Measurements from ENCODE around the gene CNTROB. TPM values are rescaled to one million over a fixed set of nuclear protein-coding genes. Genes with fewer than 3 reads are reported as not detected.

CNTROB gene
- total RNA-seq, 4 donors from 2014 or later, result 7.1 to 58.5 (median 26.1) TPM

DNA sequence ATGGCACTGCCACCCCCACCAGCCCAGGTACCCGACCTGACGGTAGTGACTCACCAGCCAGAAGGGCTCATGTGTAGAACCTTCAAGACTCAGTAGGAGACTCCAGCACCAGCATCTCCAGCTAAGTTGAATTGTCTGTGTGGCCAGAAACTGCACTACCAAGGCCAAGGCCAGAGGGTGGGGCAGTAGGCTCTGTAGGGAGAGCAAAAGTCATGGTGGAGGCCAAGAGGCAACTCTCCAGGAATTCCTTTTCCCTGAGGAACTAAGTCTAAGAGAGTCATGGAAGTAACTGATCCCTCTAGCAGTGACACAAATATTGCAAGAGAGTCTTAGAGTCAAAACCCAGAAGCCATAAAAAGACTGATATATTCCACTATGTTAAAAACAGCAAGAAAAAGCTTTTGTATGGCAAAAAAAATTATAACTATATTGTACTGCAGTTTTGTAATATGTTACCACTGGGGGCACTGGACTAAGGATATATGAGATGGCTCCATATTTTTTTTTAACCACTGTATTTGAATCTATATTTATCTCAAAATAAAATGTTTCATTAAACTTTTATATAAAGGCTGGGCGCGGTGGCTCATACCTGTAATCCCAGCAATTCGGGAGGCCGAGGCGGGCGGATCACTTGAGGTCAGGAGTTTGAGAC is 40.3 kb downstream of the CNTROB start:
- DNase-seq, result no peak
- no peaks in the 10 kb centered on the region for H3K4me1 ChIP-seq
- H3K27me3 ChIP-seq, result no peaks in the 10 kb centered on the region
- H3K36me3 ChIP-seq, result no peaks in the 10 kb centered on the region
- no peak for TF ChIP-seq CTCF (IDR thresholded peaks at IDR 0.05)
- TF ChIP-seq POLR2A (IDR thresholded peaks at IDR 0.05), result no peak
- no peak overlapping the region for H3K4me3 ChIP-seq
- H3K27ac ChIP-seq, result no peak overlapping the region
- intact Hi-C loops (cut with DNase I; ENCODE audit: low total_unique reads), result no loop called here
- H3K9me3 ChIP-seq, result no peaks in the 10 kb centered on the region

DNA sequence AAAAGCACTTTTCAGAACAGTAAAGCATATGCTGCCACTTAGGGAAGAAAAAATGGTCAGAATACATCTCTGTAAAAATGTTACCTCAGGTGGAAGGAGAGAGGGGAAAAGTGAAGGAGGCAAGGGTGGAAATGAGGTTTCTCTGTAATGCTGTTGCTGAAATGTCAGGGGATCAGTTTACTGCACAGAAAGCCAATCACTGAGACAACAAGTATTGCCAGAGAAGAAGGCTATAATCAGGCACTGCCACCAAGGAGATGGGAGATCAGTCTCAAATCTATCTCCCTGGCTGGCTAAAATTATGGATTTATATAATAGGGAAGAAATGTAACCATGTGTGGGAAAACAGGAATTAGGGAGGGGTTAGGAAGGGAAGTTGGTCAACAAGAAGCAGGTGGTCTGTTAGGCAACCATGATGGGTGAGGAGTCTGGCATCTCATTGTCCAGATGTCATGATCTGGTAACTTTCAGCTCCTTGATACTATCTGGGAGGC is 42.7 kb downstream of the CNTROB start:
- TF ChIP-seq CTCF (IDR thresholded peaks at IDR 0.05), result no peak
- TF ChIP-seq POLR2A (IDR thresholded peaks at IDR 0.05), result no peak
- Histone ChIP-seq H3K4me1 (no peaks in the 10 kb centered on the region), H3K36me3 (no peaks in the 10 kb centered on the region), H3K27me3 (no peaks in the 10 kb centered on the region), H3K27ac (no peak overlapping the region), H3K9me3 (no peaks in the 10 kb centered on the region), H3K4me3 (no peak overlapping the region)
- intact Hi-C loops (cut with DNase I; ENCODE audit: low total_unique reads), result no loop called here
- no peak for DNase-seq

DNA sequence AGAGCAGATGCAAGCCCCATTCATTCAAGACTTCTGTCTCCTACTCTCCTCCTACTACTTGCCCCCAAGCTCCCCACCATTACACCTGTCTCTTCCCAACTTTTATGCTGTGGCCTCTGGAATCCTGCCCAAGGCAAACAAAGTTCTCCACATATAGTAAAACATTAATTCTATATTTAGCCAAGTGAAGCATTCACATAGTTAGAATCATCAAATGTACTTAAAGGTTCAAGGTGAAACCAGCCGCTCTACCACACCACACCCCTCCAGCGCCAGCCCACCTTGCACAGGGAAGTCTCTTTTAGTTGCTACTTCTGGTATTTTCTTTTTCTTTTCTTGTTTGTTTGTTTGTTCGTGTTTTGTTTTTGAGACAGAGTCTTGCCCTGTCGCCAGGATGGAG is 45.0 kb downstream of the CNTROB start:
- intact Hi-C loops (cut with DNase I; ENCODE audit: low total_unique reads), result no loop called here
- Histone ChIP-seq H3K4me1 (no peaks in the 10 kb centered on the region), H3K4me3 (no peak overlapping the region), H3K27ac (no peak overlapping the region), H3K27me3 (no peaks in the 10 kb centered on the region), H3K9me3 (no peaks in the 10 kb centered on the region), H3K36me3 (no peaks in the 10 kb centered on the region)
- no peak for DNase-seq
- no peak for TF ChIP-seq POLR2A (IDR thresholded peaks at IDR 0.05)
- TF ChIP-seq CTCF (IDR thresholded peaks at IDR 0.05), result no peak

- no peak for DNase-seq
- Histone ChIP-seq H3K4me1 (no peaks in the 10 kb centered on the region), H3K9me3 (no peaks in the 10 kb centered on the region), H3K27me3 (no peaks in the 10 kb centered on the region), H3K4me3 (no peak overlapping the region), H3K27ac (no peak overlapping the region), H3K36me3 (no peaks in the 10 kb centered on the region)
- intact Hi-C loops (cut with DNase I; ENCODE audit: low total_unique reads), result no loop called here
- TF ChIP-seq CTCF (IDR thresholded peaks at IDR 0.05) (no peak), POLR2A (IDR thresholded peaks at IDR 0.05) (no peak)
Observed at GRCh38 chr17:7977805-7978204, 45.8 kb downstream of the CNTROB start.

DNA sequence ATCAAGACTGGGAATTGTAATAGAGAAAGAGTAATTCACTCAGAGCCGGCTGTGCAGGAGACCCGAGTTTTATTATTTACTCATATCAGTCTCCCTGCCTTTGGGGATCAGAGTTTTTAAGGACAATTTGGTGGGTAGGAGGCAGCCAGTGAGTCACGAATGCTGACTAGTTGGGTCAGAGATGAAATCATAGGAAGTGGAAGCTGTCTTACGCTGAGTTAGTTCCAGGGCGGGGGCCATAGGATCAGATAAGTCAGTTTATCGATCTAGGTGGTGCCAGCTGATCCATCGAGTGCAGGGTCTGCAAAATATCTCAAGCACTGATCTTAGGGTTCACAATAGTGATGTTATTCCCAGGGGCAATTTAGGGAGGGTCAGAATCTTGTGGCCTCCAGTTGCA is 50.2 kb downstream of the CNTROB start:
- TF ChIP-seq POLR2A (IDR thresholded peaks at IDR 0.05) (no peak), CTCF (IDR thresholded peaks at IDR 0.05) (no peak)
- intact Hi-C loops (cut with DNase I; ENCODE audit: low total_unique reads), result loop anchor here (10.0 kb wide), 1 partner anchor 117 kb away; no protein-coding TSS in a partner anchor
- no peak overlapping the region for H3K4me3 ChIP-seq
- no peaks in the 10 kb centered on the region for H3K27me3 ChIP-seq
- no peak for DNase-seq
- no peaks in the 10 kb centered on the region for H3K36me3 ChIP-seq
- no peak overlapping the region for H3K27ac ChIP-seq
- H3K9me3 ChIP-seq, result no peaks in the 10 kb centered on the region
- H3K4me1 ChIP-seq, result no peaks in the 10 kb centered on the region
